Hypothalamus (tissue), 51 donors: ENCODE results near the gene ABLIM1.
A peak's percentile ranks its signal among the peaks of the same experiment; 100 is the strongest.

Experiments used
- DNase-seq, 51 donors: peaks; one replicate each; lab custom pipeline; 2025; lab: John Stamatoyannopoulos, UW

ABLIM1 gene

DNA sequence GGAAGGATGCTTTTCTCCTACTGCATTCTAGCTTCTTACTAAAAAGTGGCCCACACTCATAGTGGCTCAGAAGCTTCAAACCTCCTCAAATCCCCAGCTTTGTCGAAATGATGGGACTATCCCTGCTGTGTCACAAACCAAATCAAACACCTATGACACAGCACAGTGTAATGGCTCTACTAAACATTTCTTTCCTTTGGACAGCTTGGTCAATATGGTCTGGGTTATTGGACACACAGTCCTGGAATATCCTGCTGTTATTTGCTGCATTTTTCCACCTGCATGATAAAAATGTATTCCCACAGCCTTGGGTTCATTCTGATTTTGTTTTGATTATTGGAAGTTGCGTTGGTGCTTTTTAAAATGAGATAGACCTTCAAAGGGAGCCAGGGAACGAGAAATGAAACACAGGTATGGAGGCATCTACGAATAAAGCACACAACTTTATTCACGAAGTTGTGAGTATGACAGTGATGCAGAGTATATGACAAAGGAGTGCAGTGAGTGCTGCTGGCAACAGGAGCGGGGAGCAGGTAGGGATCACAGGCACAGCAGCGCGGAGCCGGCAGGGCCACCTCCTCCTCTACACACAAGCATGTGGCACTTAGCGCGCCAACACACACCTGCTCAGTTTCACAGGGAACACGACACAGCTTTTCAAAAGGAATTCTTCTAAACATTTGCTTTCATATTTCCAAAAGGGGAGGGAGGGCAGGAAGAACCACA is 227.2 kb downstream of the ABLIM1 start:
- DNase-seq, result no peak

- no peak for DNase-seq
Measured at GRCh38 chr10:114429581-114430335, 228.3 kb downstream of the ABLIM1 start.

- DNase-seq, result no peak
Measured at GRCh38 chr10:114427124-114427852, 230.8 kb downstream of the ABLIM1 start.

GRCh38 chr10:114426476-114426875 is 231.6 kb downstream of the ABLIM1 start:
- no peak for DNase-seq

GRCh38 chr10:114420811-114421485 is 237.1 kb downstream of the ABLIM1 start:
- DNase-seq, result no peak

- DNase-seq, result no peak
Measured at GRCh38 chr10:114418109-114418508, 240.0 kb downstream of the ABLIM1 start.

DNA sequence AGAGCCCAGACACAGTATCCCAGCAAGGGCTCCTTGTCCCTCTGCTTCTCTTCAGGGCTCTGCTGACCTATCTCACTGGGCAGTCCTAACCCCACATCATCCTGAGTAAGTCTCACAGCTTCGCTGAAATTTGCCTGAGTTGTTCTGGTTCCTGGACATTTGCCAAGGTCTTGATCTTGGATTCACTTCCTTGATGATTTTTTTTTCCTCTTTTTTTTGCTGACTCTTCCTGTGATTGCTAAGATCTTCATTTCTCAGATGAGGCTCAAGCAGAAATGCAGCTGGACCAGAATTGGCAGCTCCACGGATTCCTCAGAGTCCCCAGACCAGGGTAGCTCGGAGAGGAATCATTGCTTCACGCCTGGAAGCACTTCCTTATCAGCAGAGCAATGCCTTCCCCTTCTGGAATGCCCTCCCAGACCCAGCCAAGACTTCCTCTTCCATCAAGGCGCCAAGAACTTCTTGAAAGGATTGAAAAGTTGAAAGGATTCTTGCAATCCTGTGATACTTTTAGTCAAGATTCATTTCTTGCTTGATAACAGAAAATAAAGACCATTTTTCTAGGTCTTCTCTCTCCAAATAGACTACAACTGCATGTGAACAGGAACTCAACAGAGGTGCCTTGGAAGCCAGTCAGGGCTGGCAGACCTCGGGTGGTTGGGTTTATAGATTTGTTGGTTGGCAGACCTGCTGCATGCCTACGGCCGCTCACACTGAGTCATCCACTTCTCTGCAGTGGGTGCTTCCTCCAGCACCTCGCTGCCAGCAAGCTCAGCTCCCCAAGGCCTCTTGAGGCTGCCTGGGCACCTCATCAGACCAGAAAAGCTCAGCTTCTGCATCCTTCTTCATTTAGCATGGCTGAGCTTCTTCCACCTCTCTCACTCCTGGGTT is 244.9 kb downstream of the ABLIM1 start:
- no peak for DNase-seq

DNA sequence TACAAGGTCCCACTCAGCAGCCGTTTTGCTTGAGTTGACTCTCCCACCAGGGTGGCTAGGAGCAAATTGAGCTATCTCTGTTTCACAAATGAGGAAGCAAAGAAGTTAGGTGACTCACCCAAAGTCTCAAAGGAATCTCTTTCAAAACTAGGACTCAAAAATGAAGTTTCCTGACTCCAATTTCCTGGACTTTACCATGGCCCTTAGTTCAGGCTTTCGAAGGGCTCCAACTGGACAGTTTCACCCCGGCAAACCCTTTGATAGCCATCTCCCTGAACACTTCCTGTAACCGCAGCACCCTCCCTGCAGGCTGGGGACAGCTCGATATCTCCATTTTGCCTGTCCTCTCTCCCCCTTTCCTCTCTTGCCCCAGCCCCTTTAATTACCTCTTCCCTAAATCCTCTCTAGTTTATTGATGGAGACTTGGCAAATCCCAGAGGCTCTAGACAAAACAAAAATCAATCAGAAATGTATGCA is 249.1 kb downstream of the ABLIM1 start:
- DNase-seq, result no peak

DNA sequence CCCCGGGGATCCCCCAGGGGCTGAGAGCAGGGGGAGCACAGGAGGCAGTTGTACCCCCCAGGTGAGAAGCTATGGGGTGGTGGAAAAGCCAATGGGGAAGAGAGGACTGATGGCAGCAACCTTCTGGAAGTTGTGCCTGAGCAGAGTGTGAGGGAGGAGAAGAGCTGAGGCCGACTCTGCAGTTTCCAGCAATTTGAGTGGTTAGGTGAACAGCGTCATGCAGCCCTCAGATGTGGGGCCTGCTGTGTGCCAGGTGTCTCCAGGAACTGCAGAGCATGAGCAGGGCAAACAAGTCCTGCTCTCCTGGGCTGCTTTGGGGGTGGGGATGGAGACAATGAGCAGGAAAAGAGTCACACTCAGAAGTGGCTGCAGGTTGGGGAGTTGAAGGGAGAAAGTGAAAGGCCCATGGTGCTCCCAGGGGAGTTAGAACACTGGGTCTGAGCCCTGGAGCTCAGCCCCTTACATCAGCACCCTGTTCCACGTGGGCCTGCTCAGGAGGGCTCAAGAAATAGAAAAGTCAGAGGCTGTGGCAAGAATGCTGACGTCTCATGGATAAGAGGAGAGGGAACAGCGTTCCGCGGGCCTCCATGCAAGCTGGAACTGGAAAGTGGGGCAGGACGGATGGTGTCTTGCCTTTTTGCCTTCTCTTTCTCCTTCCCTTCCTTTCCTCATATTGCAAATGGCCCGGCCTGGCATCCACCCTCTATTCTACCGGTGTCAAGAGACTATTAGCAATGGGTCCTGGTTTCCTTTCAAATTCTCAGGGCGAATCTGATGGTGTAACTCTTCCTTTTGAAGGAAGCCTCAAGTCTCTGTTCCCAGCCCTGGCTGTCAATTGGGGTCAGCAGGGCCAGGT is 249.7 kb downstream of the ABLIM1 start:
- no peak for DNase-seq

- no peak for DNase-seq
Measured at GRCh38 chr10:114406455-114406854, 251.6 kb downstream of the ABLIM1 start.

GRCh38 chr10:114405011-114405350 is 253.1 kb downstream of the ABLIM1 start:
- no peak for DNase-seq

DNA sequence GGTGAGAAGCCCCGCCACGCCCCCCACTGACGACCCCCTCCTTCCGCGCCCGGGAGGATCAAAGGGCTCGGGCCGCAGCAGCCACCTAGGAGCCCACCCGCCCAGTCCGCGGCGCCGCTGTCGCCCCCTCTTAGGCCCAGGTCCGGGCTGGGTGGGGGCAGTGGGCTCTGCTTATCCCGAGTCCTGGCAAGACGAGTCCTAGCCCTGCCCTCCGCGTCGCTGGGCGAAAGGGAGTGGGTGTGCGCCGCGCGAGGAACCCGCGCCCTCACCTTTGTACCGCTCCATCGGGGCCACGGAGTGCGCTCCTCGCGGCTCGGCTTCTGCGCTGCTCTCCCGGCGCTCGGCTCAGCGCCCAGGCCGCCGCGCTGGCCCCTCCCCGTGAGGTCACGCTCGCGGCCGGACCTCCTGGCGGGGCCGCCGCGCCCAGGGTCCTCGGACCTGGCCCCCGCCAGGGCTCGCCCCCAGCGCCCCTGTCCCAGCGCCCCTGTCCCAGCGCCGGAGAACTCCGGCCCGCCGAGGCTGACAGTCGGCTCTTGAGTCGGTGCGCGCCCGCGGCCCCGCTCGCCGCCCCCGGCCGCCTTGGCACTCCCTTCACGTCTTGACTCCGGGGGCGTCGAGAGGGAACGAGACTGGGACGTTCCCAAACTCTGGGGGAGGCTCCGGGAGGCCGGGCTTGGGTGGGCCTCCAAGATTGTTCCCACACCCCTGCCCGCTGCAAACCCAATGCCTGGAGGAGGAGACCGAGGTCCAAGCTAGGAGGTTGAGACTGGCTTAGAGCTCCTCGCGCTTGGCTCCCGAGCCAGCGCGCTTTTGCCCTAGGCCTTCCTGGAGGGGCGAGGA is 253.7 kb downstream of the ABLIM1 start, which contains the start of gene AFAP1L2:
Gene AFAP1L2, minus strand, starts transcription at position 332 of the 840 bp plus-strand sequence. Its CDS starts 47 bp downstream, at position 285.
- DNase-seq, result peak in 2 of 51 donors; percentile 8 to 14

DNA sequence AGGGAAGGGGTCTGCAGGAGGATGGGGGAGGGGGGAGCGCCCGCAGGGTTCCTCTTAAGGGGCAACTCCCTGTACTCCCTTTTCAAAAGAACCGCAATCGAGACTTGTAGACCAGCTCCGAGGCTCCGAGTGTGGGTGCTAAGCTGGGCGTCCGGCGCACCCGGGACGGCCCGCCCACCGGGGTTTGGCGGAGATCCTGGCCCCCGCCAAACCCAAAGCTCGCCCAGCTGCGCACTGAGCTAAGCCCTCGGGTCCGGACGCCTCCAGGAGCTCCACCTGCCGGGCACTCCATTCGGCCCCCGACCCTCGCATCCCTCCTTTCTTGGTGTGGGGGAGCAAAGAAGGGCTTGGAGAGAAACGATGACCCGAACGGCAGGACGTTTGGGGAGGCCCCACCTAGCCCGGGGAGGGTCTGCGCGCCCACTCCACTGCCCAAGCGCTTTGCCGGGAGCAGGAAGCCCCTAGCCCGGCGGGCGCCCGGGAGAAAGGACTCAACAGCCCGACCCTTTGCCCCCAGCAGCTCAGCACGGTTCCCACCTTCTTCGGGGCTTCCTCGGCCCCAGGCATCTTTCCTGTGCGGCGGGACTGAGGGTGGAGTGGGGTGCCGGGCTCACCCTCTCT is 254.4 kb downstream of the ABLIM1 start:
- DNase-seq, result peak in 2 of 51 donors; percentile 19 to 24

DNA sequence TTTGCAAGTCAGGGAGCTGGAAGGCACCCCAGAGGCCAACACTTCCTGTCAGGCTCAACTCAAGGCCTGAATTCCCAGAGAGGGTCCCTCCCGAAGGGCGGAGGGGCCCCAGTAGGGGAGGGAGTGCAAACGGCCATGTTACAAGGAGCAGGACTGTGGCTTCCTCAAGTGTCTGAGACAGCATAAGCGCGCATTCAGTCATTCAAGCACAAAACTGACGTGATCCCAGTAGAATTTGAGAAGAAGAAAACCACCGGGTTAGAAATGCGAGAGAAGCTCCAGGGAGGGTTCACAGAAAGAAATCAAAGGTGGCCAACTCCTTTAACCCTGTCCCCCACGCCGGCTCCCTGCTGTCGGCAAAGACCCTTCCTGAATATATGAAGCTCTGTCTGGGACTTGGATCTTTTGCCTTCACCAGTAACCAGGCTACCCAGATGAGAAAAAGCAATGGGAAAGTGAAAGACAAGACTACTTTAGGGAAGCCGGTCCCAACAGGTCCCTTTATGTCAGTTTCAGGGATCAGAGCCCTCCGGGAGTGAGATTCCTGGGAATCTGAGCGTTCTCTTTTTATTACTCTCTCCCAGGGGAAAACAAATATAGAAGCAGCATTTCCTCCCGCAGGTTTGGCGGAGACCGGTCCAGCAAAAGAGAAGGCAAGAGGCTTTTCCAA is 255.1 kb downstream of the ABLIM1 start:
- no peak for DNase-seq

DNA sequence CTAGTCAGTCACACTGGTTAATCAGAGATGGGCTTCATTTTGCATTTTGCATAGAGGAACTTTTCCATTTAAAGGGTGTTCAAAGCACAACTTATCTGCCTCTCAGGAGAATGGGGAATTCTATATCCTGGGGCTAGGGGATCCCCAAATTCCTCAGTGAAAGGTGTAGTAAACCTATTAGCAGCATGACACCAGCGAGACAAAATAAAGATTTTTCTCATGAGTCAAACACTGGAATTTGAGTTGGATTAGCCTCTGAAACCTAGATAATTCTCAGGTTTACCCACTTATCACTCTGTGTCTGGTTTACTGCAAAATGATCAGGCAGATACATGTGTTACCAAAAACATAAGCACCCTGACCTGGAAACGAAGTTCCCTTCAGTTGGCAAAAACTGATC is 255.8 kb downstream of the ABLIM1 start:
- no peak for DNase-seq

GRCh38 chr10:114401195-114401791 is 256.8 kb downstream of the ABLIM1 start:
- DNase-seq, result peak in 3 of 51 donors; percentile 8 to 34 (median 33)
